HT-29 (cell line): ENCODE results near the gene CCRL2. TPM values are rescaled to one million over a fixed set of nuclear protein-coding genes. Genes with fewer than 3 reads are reported as not detected.
"Not testable (repeated sequence)": the region's sequence is repeated elsewhere in the genome, so short reads cannot be mapped to it uniquely, and the experiment has no call there.

Experiments used
- DNase-seq: peaks from one replicate; pipeline ENCODE4 v3.0.0-alpha.2; 2015; ENCODE audit warnings: low spot score
- total RNA-seq: library from RNA; depleted of rRNA; stranded (reverse); fragments of >200 nt; shearing (Covaris generic); gene quantifications from 2 replicates; pipeline ENCODE4 v1.2.3, GENCODE V29; 2014

Gene CCRL2
- total RNA-seq, 1 experiment from 2014 or later, result 7.4 TPM

- no peak for DNase-seq
Measured at GRCh38 chr3:46401579-46401978, 5.5 kb upstream of the CCRL2 start.

DNA sequence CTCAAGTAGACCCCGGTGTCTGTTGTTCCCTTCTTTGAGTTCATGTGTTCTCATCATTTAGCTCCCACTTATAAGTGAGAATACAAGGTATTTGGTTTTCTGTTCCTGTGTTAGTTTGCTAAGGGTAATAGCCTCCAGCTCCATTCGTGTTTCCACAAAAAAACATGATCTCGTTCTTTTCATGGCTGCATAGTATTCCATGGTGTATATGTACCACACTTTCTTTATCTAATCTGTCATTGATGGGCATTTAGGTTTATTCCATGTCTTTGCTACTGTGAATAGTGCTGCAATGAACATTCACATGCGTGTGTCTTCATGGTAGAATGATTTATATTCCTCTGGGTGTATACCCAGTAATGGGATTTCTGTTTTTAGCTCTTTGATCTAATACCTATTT is 4.2 kb upstream of the CCRL2 start:
- DNase-seq, result not testable (repeated sequence)

GRCh38 chr3:46405301-46406019 is 1.6 kb upstream of the CCRL2 start:
- DNase-seq, result peak; percentile 67

GRCh38 chr3:46406443-46406787 is 644 bp upstream of the CCRL2 start:
- DNase-seq, result no peak

DNA sequence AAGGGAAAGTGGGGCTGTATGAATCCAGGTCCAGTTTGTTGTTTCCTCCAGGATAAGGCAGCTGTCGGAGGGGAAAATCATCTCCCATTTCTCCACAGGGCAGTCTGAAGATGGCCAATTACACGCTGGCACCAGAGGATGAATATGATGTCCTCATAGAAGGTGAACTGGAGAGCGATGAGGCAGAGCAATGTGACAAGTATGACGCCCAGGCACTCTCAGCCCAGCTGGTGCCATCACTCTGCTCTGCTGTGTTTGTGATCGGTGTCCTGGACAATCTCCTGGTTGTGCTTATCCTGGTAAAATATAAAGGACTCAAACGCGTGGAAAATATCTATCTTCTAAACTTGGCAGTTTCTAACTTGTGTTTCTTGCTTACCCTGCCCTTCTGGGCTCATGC is 911 bp downstream of the CCRL2 start:
- DNase-seq, result no peak

DNA sequence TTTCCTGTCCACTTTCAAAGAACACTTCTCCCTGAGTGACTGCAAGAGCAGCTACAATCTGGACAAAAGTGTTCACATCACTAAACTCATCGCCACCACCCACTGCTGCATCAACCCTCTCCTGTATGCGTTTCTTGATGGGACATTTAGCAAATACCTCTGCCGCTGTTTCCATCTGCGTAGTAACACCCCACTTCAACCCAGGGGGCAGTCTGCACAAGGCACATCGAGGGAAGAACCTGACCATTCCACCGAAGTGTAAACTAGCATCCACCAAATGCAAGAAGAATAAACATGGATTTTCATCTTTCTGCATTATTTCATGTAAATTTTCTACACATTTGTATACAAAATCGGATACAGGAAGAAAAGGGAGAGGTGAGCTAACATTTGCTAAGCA is 1.8 kb downstream of the CCRL2 start:
- no peak for DNase-seq

DNA sequence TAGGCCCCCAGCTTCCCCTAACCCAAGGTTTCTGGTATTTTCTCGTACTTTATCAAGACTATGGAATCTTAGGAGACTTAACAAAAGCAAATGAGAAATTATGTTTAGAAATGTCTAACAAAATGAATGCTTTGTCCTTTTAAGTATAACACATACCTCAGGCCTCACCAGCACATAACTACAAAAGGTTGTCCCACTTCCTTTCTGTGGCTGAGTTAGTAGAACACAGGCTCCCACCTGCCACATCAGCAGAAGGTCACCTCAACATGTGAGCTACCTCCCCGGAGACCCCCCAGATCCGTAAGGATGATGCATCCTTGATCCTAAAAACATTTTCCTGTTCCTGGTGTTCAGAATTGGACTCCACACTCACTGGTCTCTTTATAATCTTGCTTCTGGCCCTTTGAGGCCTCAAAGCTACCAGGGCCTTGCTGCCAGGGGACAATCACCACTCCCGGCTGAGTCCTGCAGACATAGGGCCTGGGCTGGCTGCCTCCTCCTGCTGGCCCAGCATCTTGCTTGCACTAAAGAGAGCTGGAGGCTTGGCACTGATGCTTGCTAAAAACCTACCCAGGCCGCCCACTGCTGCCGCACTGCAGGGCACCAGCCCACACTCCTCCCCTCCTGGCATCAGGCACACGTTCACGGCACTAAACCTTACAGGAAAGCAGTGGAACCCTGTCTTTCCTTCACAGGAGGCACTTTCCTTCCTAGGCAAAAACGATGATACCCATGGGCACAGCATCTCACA is 2.9 kb downstream of the CCRL2 start:
- no peak for DNase-seq

GRCh38 chr3:46410669-46411068 is 3.6 kb downstream of the CCRL2 start:
- DNase-seq, result no peak

DNA sequence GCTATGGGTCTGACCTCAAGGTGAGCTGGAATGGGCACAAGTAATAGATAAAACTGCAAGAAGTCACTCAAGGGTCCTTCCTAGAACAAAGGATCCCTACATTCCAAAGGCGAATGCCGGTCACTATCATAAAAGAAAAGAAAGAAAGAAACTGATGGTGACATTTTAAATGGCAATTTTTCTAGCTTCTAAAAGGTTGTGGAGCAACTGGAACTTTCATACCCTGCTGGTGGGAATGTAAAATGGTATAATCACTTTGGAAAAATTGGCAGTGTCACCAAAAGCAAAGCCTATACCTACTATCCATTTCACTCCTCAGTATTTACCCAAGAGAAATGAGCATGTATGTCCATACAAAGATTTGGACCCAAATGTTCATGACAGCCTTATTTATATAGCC is 4.2 kb downstream of the CCRL2 start:
- DNase-seq, result no peak

DNA sequence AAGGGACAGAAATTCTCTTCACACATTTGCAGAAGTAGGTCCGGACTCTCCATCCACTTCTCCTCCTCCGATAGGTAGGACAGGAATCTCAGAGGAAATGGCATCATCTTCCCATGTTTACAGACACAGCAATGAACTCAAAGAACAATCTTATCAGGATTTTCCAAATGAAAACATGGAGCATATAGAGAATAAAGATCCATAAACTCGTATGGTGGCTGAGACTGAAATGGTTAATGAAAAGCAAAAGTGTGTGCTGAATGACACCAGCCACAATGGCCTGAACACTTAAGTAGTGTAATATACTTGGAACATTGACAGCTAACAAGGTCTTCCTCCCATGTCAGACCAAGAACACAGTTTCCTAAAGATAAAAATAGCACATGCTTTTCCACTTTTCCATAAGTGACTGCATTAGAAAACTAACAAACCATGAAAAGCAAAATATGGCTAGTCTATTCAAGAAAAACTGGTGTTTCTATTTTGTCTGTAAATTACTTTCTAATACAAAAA is 5.8 kb downstream of the CCRL2 start:
- no peak for DNase-seq

GRCh38 chr3:46413951-46414350 is 6.9 kb downstream of the CCRL2 start:
- no peak for DNase-seq

- no peak for DNase-seq
Measured at GRCh38 chr3:46414739-46415138, 7.7 kb downstream of the CCRL2 start.

DNA sequence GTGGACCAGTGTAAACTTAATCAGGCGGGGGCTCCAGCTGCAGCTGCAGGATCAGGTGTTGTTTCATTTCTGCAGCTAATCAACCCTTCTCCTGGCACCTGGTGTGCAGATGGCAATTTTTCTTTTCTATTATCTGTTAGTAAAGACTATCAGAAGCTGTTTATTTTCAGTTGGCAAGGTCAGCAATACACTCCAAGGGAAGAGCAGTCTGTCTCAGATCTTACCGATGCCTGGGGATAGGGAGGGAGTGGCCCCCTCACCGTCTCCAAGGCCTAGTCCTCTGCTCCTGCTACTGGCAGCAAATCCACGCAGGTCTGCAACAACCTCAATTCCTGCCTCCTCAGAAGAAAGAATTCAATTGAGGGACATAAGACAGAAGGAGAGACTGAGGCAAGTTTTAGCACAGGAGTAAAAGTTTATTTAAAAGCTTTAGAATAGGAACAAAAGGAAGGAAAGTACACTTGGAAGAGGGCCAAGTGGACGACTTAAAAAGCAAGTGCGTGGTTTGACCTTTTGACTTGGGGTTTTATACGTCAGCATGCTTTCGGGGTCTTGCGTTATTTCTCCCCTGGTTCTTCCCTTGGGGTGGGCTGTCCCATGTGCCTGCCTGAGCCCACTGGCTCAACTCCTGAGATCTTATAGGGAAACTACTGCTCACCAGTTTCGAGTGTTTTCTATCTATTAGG is 9.2 kb downstream of the CCRL2 start:
- DNase-seq, result no peak

DNA sequence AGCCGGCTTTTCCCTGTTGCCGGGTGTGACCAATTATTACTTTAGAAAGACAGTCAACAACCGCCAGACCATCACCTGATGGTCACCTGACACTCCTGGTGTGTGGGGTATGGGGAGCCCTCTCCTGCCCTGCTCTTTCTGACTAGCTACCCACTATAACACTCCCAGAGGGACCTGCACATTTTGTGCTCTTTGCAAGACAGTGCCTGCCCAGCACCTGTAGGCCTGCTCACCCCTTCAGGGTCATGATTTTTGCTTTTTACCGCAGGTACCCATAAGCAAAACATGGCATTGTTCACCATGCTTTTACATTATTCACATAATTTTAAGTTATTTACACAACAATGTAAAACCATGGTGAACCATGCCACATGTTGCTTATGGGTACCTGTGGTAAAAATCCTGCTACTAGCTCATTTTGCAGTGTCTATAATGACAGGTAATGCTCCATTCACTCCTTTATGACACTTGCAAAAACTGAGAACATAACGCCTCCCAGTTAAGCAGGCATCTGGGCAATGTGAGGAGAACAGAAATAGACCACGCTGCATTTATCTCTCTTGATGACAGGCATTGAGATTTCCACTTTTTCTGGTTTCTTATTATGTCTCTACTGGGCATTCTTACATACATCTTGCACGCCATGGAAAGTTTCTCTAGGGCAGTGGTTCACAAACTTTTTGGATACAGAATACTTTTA is 9.9 kb downstream of the CCRL2 start:
- no peak for DNase-seq

- DNase-seq, result no peak
Measured at GRCh38 chr3:46417841-46418611, 11.0 kb downstream of the CCRL2 start.

DNA sequence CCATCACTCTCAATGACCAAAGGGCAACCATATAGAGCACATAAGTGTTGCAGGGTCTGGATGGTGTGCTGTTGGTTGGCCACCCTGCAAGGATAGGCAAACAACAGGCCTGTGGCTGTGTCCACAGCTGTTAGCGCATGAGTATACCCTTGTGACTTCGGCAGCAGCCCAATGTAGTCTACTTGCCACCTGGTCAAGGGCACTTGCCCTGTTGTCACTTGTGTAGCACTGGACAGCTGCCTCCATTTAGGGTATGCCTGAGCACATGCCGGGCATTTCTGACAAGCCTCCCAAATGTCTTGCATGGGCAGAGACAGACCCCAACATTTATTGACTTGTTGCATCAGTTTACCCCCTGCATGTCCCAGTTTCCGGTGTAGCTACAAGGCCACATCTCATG is 12.8 kb downstream of the CCRL2 start:
- DNase-seq, result no peak

DNA sequence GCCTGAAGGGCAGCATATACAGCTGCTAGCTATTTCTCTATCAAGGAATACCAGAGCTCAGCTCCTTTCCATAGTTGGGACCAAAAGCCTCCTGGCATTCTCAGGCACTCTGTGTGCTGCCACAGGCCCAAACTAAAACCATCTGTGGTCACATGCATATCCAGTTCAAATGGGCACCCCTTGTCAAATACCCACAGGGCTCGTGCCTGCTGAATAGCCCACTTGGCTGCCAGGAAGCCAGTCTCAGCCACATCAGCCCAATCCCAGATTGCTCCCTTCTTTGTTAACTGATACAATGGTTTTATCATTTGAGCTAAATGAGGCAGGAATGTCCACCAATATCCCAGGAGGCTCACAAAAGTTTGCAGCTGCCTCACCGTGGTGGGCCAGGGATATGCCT is 13.9 kb downstream of the CCRL2 start:
- DNase-seq, result no peak

DNA sequence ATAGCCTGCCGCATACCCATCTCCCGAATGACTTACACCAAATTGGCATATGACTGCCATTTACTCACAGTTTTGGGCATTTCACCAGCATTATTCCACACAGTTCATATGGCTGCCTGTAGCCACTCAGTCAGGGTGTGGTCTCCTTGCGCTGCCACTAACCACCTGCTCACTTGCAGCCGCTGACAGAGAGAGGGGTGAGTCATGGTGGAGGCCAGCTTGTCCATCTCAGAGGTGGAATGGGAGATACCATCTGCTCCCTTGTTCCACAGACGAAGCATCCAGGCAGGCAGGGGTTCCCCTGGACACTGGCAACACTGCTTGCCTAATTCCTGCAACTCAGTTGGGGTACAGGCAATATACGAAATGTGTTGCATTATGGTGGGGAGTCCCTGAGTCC is 15.6 kb downstream of the CCRL2 start:
- peak; percentile 20 for DNase-seq

DNA sequence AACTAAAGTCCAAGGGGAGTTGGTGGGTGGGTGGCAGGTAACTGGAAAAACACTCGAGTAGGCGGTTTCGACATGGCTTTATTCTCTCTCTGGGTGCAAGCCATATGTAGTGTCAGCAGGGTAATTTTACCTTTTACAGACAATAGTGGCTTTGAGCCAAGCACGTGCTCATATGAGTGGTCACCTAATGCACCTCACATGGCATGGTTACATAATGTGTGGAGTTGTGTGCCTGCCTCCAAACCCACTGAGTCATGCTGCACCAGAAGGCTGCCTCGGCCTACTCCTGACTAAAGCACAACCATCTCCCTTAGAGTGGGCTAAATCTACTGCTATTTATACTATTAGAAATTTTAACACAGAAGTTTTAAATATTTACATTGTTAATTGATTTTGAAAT is 16.5 kb downstream of the CCRL2 start:
- DNase-seq, result no peak

GRCh38 chr3:46426476-46426875 is 19.4 kb downstream of the CCRL2 start:
- DNase-seq, result not testable (repeated sequence)

DNA sequence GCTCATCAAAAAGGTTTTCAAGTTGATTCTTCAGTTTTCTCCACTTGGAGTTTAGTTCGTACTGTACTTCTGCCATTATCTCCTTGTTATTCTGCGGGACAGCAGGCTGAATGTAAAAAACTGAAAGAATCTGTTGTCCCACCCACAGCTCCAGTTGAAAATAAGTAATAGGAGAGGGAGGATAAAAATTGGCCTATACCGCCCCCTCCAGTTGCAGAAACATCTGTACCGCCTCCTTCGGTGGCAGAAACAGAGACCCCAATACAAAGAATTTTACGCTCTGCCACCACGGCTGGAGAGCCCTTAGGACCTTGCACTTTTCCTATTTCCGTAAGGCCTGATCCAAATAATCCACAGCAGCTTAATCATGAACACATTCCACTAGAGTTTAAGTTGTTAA is 20.3 kb downstream of the CCRL2 start:
- peak; percentile 22 for DNase-seq
